NB4 (cell line): ENCODE results near the gene AGAP1.

ENCODE experiments used
- POLR2A ChIP-seq: IDR thresholded peaks from 2 replicates; pipeline ENCODE4 v1.6.1; 2011; ENCODE audit warnings: mild to moderate bottlenecking; ENCODE audit not compliant: insufficient read length; ENCODE audit errors: extremely low read depth
- TF ChIP-seq, protein P1 (sequence below): IDR thresholded peaks from one replicate; pipeline ENCODE4 v1.5.1; 2012; ENCODE audit warnings: low read depth, low read length

DNA sequence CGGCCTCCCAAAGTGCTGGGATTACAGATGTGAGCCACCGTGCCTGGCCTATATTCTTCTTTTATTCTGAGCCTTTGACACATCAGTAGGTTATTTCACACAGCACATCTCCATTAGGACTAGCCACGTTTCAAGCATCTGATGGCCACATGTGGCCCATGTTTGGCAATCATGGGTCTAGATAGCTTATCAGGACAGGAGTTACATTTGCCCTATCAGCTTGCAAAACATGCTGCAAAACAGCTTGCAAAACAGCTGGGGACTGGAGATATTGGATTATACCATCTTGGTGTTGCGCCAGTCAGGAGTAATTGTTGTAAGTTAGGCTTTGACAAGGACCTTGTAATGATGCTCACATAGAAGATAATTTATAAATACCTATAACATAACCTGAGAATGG lies 579.4 kb downstream of the AGAP1 start:
- TF ChIP-seq, protein P1, sequence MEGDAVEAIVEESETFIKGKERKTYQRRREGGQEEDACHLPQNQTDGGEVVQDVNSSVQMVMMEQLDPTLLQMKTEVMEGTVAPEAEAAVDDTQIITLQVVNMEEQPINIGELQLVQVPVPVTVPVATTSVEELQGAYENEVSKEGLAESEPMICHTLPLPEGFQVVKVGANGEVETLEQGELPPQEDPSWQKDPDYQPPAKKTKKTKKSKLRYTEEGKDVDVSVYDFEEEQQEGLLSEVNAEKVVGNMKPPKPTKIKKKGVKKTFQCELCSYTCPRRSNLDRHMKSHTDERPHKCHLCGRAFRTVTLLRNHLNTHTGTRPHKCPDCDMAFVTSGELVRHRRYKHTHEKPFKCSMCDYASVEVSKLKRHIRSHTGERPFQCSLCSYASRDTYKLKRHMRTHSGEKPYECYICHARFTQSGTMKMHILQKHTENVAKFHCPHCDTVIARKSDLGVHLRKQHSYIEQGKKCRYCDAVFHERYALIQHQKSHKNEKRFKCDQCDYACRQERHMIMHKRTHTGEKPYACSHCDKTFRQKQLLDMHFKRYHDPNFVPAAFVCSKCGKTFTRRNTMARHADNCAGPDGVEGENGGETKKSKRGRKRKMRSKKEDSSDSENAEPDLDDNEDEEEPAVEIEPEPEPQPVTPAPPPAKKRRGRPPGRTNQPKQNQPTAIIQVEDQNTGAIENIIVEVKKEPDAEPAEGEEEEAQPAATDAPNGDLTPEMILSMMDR: no peak
- no peak for TF ChIP-seq POLR2A
